GM23338 (cell line): ENCODE results near the gene ZNF609. TPM values are rescaled to one million over a fixed set of nuclear protein-coding genes. Genes with fewer than 3 reads are reported as not detected.
A peak's percentile ranks its signal among the peaks of the same experiment; 100 is the strongest.

ENCODE experiments used
- ATAC-seq: fragments of 200-7000 bp; cut with Tn5 transposase; 3 replicates; pipeline ENCODE4 v1.9.1; 2020
- DNase-seq: peaks from one replicate; pipeline ENCODE4 v3.0.0-alpha.2; 2015; ENCODE audit warnings: low spot score
- H2AFZ ChIP-seq: fragments of 200-600 bp; sonication (generic); 2 replicates; pipeline ENCODE4 v1.8.0; 2016; ENCODE audit warnings: antibody characterized with exemption, mild to moderate bottlenecking, moderate library complexity
- H3F3A ChIP-seq: fragments of 200-600 bp; sonication (generic); replicated peaks from 2 replicates; pipeline ENCODE4 v1.8.0; 2017; ENCODE audit warnings: antibody characterized with exemption, mixed run types, low read depth
- H3K27ac ChIP-seq: fragments of 200-600 bp; sonication (generic); 2 replicates; pipeline ENCODE4 v1.6.1; 2016; ENCODE audit warnings: low read depth
- H3K27me3 ChIP-seq: fragments of 200-600 bp; sonication (generic); 2 replicates; pipeline ENCODE4 v1.8.0; 2016; ENCODE audit warnings: mild to moderate bottlenecking, mixed run types, moderate library complexity; ENCODE audit not compliant: insufficient read depth
- H3K36me3 ChIP-seq: fragments of 200-600 bp; sonication (generic); 2 replicates; pipeline ENCODE4 v1.8.0; 2016; ENCODE audit warnings: mild to moderate bottlenecking; ENCODE audit not compliant: insufficient read depth
- H3K4me1 ChIP-seq: fragments of 200-600 bp; sonication (generic); 2 replicates; pipeline ENCODE4 v1.8.0; 2016; ENCODE audit warnings: mild to moderate bottlenecking, moderate library complexity; ENCODE audit not compliant: insufficient read depth
- H3K4me2 ChIP-seq: fragments of 200-600 bp; sonication (generic); 2 replicates; pipeline ENCODE4 v1.7.1; 2017; ENCODE audit warnings: mixed run types
- H3K4me3 ChIP-seq: fragments of 200-600 bp; sonication (generic); 2 replicates; pipeline ENCODE4 v1.6.1; 2016; ENCODE audit warnings: mixed run types
- H3K79me2 ChIP-seq: fragments of 200-600 bp; sonication (generic); replicated peaks from 2 replicates; pipeline ENCODE4 v1.8.0; 2017; ENCODE audit warnings: mild to moderate bottlenecking; ENCODE audit not compliant: insufficient read depth
- H3K9me2 ChIP-seq: fragments of 200-600 bp; sonication (generic); 2 replicates; pipeline ENCODE4 v1.8.0; 2017; ENCODE audit not compliant: insufficient read depth
- H4K20me1 ChIP-seq: fragments of 200-600 bp; sonication (generic); replicated peaks from 2 replicates; pipeline ENCODE4 v1.8.0; 2017; ENCODE audit warnings: mild to moderate bottlenecking; ENCODE audit not compliant: insufficient read depth
- H3K27ac Mint-ChIP-seq: 2 replicates; pipeline ENCODE4 v1.8.0; 2020; ENCODE audit warnings: inconsistent platforms, mild to moderate bottlenecking, moderate library complexity, mixed read lengths
- H3K27me3 Mint-ChIP-seq: 3 replicates; pipeline ENCODE4 v1.8.0; 2022; ENCODE audit warnings: low read depth, mild to moderate bottlenecking, moderate library complexity, mixed read lengths, inconsistent platforms; ENCODE audit not compliant: insufficient read depth, poor library complexity
- H3K36me3 Mint-ChIP-seq: 3 replicates; pipeline ENCODE4 v1.8.0; 2021; ENCODE audit warnings: low read depth, mild to moderate bottlenecking, inconsistent platforms, moderate library complexity, mixed read lengths
- H3K4me1 Mint-ChIP-seq: 3 replicates; pipeline ENCODE4 v1.8.0; 2020; ENCODE audit warnings: mild to moderate bottlenecking, inconsistent platforms, mixed read lengths
- H3K4me3 Mint-ChIP-seq: 3 replicates; pipeline ENCODE4 v1.8.0; 2021; ENCODE audit warnings: moderate library complexity, mild to moderate bottlenecking, inconsistent platforms, mixed read lengths
- H3K9me3 Mint-ChIP-seq: 3 replicates; pipeline ENCODE4 v1.8.0; 2020; ENCODE audit warnings: moderate library complexity, mild to moderate bottlenecking, inconsistent platforms, mixed read lengths
- CREB1 ChIP-seq: fragments of 250-450 bp; sonication (Bioruptor Pico); IDR thresholded peaks from 2 replicates; pipeline ENCODE4 v1.5.0; 2020; ENCODE audit warnings: low read depth, mild to moderate bottlenecking, moderate library complexity
- EZH2 ChIP-seq: fragments of 200-600 bp; sonication (generic); IDR thresholded peaks from one replicate; pipeline ENCODE4 v1.8.0; 2017; ENCODE audit warnings: antibody characterized with exemption, mild to moderate bottlenecking, low read depth; ENCODE audit not compliant: unreplicated experiment
- EZH2phosphoT487 ChIP-seq: fragments of 200-600 bp; sonication (generic); IDR thresholded peaks from one replicate; pipeline ENCODE4 v1.8.1; 2018; ENCODE audit warnings: antibody characterized with exemption; ENCODE audit not compliant: unreplicated experiment
- JUNB ChIP-seq: IDR thresholded peaks from one replicate; pipeline ENCODE4 v1.6.1; 2016; ENCODE audit warnings: antibody characterized with exemption; ENCODE audit not compliant: unreplicated experiment
- NANOG ChIP-seq: IDR thresholded peaks from 2 replicates; pipeline ENCODE4 v1.6.1; 2016; ENCODE audit warnings: antibody characterized with exemption, borderline replicate concordance
- POLR2AphosphoS5 ChIP-seq: IDR thresholded peaks from 2 replicates; pipeline ENCODE4 v1.6.1; 2016; ENCODE audit warnings: antibody characterized with exemption, low read depth
- STAT1 ChIP-seq: IDR thresholded peaks from one replicate; pipeline ENCODE4 v1.6.1; 2016; ENCODE audit warnings: antibody characterized with exemption; ENCODE audit not compliant: unreplicated experiment
- ZNF331 ChIP-seq: fragments of 250-450 bp; sonication (Bioruptor Pico); IDR thresholded peaks from 2 replicates; pipeline ENCODE4 v1.5.0; 2020; ENCODE audit warnings: low read depth, mild to moderate bottlenecking, moderate library complexity
- polyA plus RNA-seq: library from polyadenylated mRNA; unstranded; fragments of >200 nt; fragmentation: Nextera tagmentation; extraction: Ambion mirVana; gene quantifications from 2 replicates; pipeline ENCODE4 v1.2.1, GENCODE V29; 2016
- total RNA-seq: library from RNA; depleted of rRNA; stranded (reverse); fragments of >200 nt; shearing (Covaris generic); gene quantifications from 2 replicates; pipeline ENCODE4 v1.2.3, GENCODE V29; 2014
- TF ChIP-seq, protein P1 (sequence below): IDR thresholded peaks from one replicate; pipeline ENCODE4 v1.6.1; 2018; ENCODE audit warnings: antibody characterized with exemption; ENCODE audit not compliant: unreplicated experiment
- TF ChIP-seq, protein P2 (sequence below), 2 experiments: fragments of 200-600 bp in 1 of 2; sonication (generic) in 1 of 2; conservative IDR thresholded peaks; 2 replicates each; pipeline versions ENCODE4 v1.5.1 to v1.6.1; 2016 to 2017; ENCODE audit warnings: antibody characterized with exemption in 2 of 2, low read depth in 2 of 2, mild to moderate bottlenecking in 2 of 2, moderate library complexity in 1 of 2

Gene ZNF609
- total and polyA plus RNA-seq, 2 experiments from 2014 or later = 26.4 to 40.2 TPM

DNA sequence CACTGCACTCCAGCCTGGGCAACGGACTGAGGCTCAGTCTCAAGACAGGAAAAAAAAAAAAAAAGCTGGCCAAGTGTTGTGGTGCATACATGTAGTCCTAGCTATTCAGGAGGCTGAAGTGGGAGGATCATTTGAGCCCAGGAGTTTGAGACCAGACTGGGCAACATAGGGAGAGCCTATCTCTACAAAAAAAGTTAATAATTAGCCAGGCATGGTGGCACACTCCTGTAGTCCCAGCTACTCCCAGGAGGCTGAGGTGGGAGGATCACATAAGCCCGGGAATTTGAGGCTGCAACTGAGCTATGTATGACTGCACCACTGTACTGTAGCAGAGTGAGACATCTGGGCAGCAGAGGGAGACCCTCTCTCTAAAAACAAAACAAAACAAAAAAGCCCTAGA is 256.1 kb downstream of the ZNF609 start (continued):
- TF ChIP-seq, protein P1, sequence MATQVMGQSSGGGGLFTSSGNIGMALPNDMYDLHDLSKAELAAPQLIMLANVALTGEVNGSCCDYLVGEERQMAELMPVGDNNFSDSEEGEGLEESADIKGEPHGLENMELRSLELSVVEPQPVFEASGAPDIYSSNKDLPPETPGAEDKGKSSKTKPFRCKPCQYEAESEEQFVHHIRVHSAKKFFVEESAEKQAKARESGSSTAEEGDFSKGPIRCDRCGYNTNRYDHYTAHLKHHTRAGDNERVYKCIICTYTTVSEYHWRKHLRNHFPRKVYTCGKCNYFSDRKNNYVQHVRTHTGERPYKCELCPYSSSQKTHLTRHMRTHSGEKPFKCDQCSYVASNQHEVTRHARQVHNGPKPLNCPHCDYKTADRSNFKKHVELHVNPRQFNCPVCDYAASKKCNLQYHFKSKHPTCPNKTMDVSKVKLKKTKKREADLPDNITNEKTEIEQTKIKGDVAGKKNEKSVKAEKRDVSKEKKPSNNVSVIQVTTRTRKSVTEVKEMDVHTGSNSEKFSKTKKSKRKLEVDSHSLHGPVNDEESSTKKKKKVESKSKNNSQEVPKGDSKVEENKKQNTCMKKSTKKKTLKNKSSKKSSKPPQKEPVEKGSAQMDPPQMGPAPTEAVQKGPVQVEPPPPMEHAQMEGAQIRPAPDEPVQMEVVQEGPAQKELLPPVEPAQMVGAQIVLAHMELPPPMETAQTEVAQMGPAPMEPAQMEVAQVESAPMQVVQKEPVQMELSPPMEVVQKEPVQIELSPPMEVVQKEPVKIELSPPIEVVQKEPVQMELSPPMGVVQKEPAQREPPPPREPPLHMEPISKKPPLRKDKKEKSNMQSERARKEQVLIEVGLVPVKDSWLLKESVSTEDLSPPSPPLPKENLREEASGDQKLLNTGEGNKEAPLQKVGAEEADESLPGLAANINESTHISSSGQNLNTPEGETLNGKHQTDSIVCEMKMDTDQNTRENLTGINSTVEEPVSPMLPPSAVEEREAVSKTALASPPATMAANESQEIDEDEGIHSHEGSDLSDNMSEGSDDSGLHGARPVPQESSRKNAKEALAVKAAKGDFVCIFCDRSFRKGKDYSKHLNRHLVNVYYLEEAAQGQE = no peak
- TF ChIP-seq EZH2 (no peak), NANOG (no peak), ZNF331 (no peak), JUNB (no peak), STAT1 (no peak)

DNA sequence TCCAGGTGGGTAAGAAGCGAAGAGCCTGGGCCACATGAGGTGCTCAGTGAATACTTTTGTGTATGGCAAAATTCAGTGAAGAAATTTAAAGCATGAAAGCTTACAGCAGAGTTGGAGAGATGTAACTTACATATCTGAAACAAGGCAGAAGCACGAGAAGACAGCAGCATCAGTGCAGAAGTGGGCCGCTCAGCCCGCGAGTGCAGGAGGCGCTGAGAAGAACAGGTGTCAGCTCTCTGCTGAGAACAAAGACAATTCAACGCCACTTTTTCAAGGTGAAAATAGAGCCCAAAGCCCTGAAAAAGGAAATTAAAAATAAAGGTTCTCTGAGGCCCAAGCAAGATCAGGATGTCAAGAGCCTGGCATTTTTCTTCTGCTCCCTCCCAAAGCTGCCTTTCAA is 256.8 kb downstream of the ZNF609 start:
- peaks cover 23% of the 10 kb centered on the region for H4K20me1 ChIP-seq
- peaks cover 24% of the 10 kb centered on the region for H3K79me2 ChIP-seq
- H3K4me1 ChIP-seq = no peaks in the 10 kb centered on the region
- H3K4me3 Mint-ChIP-seq = no peak overlapping the region
- H3K36me3 ChIP-seq = peaks cover 35% of the 10 kb centered on the region
- H3K4me3 ChIP-seq = no peak overlapping the region
- H3K4me1 Mint-ChIP-seq = peaks cover 9% of the 10 kb centered on the region; the same call in 1 of the 3 replicates
- peaks cover 37% of the 10 kb centered on the region for H3F3A ChIP-seq
- no peak overlapping the region for H3K27ac Mint-ChIP-seq
- H3K4me2 ChIP-seq = no peak overlapping the region
- H2AFZ ChIP-seq = no peak overlapping the region
- no peaks in the 10 kb centered on the region for H3K9me2 ChIP-seq
- peaks cover 84% of the 10 kb centered on the region for H3K36me3 Mint-ChIP-seq
- peaks cover 16% of the 10 kb centered on the region for H3K27me3 Mint-ChIP-seq
- peaks cover 2% of the 10 kb centered on the region; the same call in 1 of the 3 replicates for H3K9me3 Mint-ChIP-seq
- H3K27ac ChIP-seq = peak overlapping the region; percentile 78; the same call in 1 of the 2 replicates
- no peak for ATAC-seq
- no peak for DNase-seq
- H3K27me3 ChIP-seq = no peaks in the 10 kb centered on the region
- TF ChIP-seq, protein P1 = no peak
- TF ChIP-seq, protein P2, sequence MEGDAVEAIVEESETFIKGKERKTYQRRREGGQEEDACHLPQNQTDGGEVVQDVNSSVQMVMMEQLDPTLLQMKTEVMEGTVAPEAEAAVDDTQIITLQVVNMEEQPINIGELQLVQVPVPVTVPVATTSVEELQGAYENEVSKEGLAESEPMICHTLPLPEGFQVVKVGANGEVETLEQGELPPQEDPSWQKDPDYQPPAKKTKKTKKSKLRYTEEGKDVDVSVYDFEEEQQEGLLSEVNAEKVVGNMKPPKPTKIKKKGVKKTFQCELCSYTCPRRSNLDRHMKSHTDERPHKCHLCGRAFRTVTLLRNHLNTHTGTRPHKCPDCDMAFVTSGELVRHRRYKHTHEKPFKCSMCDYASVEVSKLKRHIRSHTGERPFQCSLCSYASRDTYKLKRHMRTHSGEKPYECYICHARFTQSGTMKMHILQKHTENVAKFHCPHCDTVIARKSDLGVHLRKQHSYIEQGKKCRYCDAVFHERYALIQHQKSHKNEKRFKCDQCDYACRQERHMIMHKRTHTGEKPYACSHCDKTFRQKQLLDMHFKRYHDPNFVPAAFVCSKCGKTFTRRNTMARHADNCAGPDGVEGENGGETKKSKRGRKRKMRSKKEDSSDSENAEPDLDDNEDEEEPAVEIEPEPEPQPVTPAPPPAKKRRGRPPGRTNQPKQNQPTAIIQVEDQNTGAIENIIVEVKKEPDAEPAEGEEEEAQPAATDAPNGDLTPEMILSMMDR (conservative IDR thresholded peaks at IDR 0.05; ENCODE audit: low read depth in 2 of 2) = no peak
- TF ChIP-seq NANOG = no peak
- no peak for TF ChIP-seq EZH2phosphoT487
- no peak for TF ChIP-seq POLR2AphosphoS5
- TF ChIP-seq CREB1 (CRISPR knock-in tag) = no peak
